H9 (cell line): ENCODE results near the gene C1orf198. TPM values are rescaled to one million over a fixed set of nuclear protein-coding genes. Genes with fewer than 3 reads are reported as not detected.

Experiments used
- DNase-seq: peaks from one replicate; pipeline ENCODE4 v3.0.0-alpha.2; 2017
- H2AFZ ChIP-seq: one replicate; pipeline ENCODE4 v1.6.1; 2013; ENCODE audit warnings: mild to moderate bottlenecking, low read length, control low read depth, moderate library complexity
- H2AK5ac ChIP-seq: 2 replicates; pipeline ENCODE4 v1.6.1; 2013; ENCODE audit warnings: low read length, control low read depth, mixed read lengths; ENCODE audit not compliant: insufficient read length
- H2BK120ac ChIP-seq: one replicate; pipeline ENCODE4 v1.6.1; 2013; ENCODE audit warnings: low read depth, mild to moderate bottlenecking, low read length, control low read depth, inconsistent platforms; ENCODE audit not compliant: poor library complexity, severe bottlenecking
- H2BK12ac ChIP-seq: 2 replicates; pipeline ENCODE4 v1.6.1; 2013; ENCODE audit warnings: low read length, control low read depth, mixed read lengths, low read depth; ENCODE audit not compliant: insufficient read length
- H2BK15ac ChIP-seq: 2 replicates; pipeline ENCODE4 v1.6.1; 2013; ENCODE audit warnings: low read depth, low read length, control low read depth
- H2BK20ac ChIP-seq: one replicate; pipeline ENCODE4 v1.6.1; 2013; ENCODE audit warnings: low read depth, mild to moderate bottlenecking, low read length, control low read depth, inconsistent platforms; ENCODE audit not compliant: poor library complexity, severe bottlenecking
- H2BK5ac ChIP-seq: 2 replicates; pipeline ENCODE4 v1.6.1; 2013; ENCODE audit warnings: low read length, control low read depth, mixed read lengths; ENCODE audit not compliant: insufficient read length
- H3K14ac ChIP-seq: 2 replicates; pipeline ENCODE4 v1.6.1; 2013; ENCODE audit warnings: low read length, control low read depth; ENCODE audit not compliant: insufficient read depth
- H3K18ac ChIP-seq: 2 replicates; pipeline ENCODE4 v1.6.1; 2013; ENCODE audit warnings: low read depth, mild to moderate bottlenecking, mixed read lengths, low read length, control low read depth; ENCODE audit not compliant: insufficient read length
- H3K23ac ChIP-seq: 2 replicates; pipeline ENCODE4 v1.6.1; 2013; ENCODE audit warnings: low read length, control low read depth, mixed read lengths, low read depth; ENCODE audit not compliant: insufficient read length
- H3K23me2 ChIP-seq: 2 replicates; pipeline ENCODE4 v1.6.1; 2013; ENCODE audit warnings: low read depth, mild to moderate bottlenecking, mixed read lengths, low read length, control low read depth; ENCODE audit not compliant: insufficient read length, poor library complexity, severe bottlenecking
- H3K27ac ChIP-seq: 2 replicates; pipeline ENCODE4 v1.5.1; 2013; ENCODE audit warnings: low read length, control low read depth, mixed read lengths, low read depth; ENCODE audit not compliant: insufficient read length
- H3K27me3 ChIP-seq: 2 replicates; pipeline ENCODE4 v1.6.1; 2013; ENCODE audit warnings: low read length, control low read depth, inconsistent platforms; ENCODE audit not compliant: insufficient read depth
- H3K4ac ChIP-seq: 2 replicates; pipeline ENCODE4 v1.6.1; 2013; ENCODE audit warnings: low read depth, mild to moderate bottlenecking, control low read depth, inconsistent platforms, low read length, moderate library complexity
- H3K4me1 ChIP-seq: 2 replicates; pipeline ENCODE4 v1.6.1; 2013; ENCODE audit warnings: low read length, control low read depth, inconsistent platforms; ENCODE audit not compliant: insufficient read depth
- H3K4me2 ChIP-seq: 2 replicates; pipeline ENCODE4 v1.6.1; 2013; ENCODE audit warnings: low read length, control low read depth, mixed read lengths; ENCODE audit not compliant: insufficient read length, insufficient read depth
- H3K56ac ChIP-seq: 2 replicates; pipeline ENCODE4 v1.6.1; 2013; ENCODE audit warnings: low read depth, mild to moderate bottlenecking, mixed read lengths, low read length, control low read depth; ENCODE audit not compliant: insufficient read length
- H3K79me1 ChIP-seq: 2 replicates; pipeline ENCODE4 v1.6.1; 2013; ENCODE audit warnings: low read depth, mild to moderate bottlenecking, moderate library complexity, low read length, control low read depth, inconsistent platforms; ENCODE audit not compliant: insufficient read depth, poor library complexity, severe bottlenecking
- H3K79me2 ChIP-seq: 2 replicates; pipeline ENCODE4 v1.6.1; 2013; ENCODE audit warnings: low read length, control low read depth, inconsistent platforms; ENCODE audit not compliant: insufficient read depth
- H3K9ac ChIP-seq: 2 replicates; pipeline ENCODE4 v1.6.1; 2013; ENCODE audit warnings: low read length, control low read depth, mixed read lengths; ENCODE audit not compliant: insufficient read length; ENCODE audit errors: extremely low read depth
- H3K9me3 ChIP-seq: one replicate; pipeline ENCODE4 v1.6.1; 2013; ENCODE audit warnings: low read depth, low read length, inconsistent platforms; ENCODE audit not compliant: control insufficient read depth
- H3T11ph ChIP-seq: one replicate; pipeline ENCODE4 v1.6.1; 2013; ENCODE audit warnings: mild to moderate bottlenecking, low read length, control low read depth, inconsistent platforms
- H4K20me1 ChIP-seq: one replicate; pipeline ENCODE4 v1.6.1; 2013; ENCODE audit not compliant: control insufficient read depth, insufficient read length, insufficient read depth
- H4K5ac ChIP-seq: 2 replicates; pipeline ENCODE4 v1.6.1; 2013; ENCODE audit warnings: low read depth, mild to moderate bottlenecking, mixed read lengths, low read length, control low read depth; ENCODE audit not compliant: insufficient read length
- H4K8ac ChIP-seq: replicated peaks from 2 replicates; pipeline ENCODE4 v1.6.1; 2013; ENCODE audit warnings: low read length, control low read depth, mixed read lengths, low read depth; ENCODE audit not compliant: insufficient read length
- H4K91ac ChIP-seq: 2 replicates; pipeline ENCODE4 v1.6.1; 2013; ENCODE audit warnings: low read depth, mild to moderate bottlenecking, moderate library complexity, mixed read lengths, low read length, control low read depth; ENCODE audit not compliant: insufficient read length
- H3K27ac Mint-ChIP-seq, 3 experiments: 2 replicates in 2 of 3; 3 replicates in 1 of 3; pipeline ENCODE4 v1.8.0; 2020 to 2021; ENCODE audit warnings: mixed read lengths in 3 of 3, mild to moderate bottlenecking in 1 of 3, moderate library complexity in 1 of 3
- H3K27me3 Mint-ChIP-seq: 2 replicates; pipeline ENCODE4 v1.8.0; 2021; ENCODE audit warnings: low read depth, mild to moderate bottlenecking, moderate library complexity, mixed read lengths
- H3K36me3 Mint-ChIP-seq, 3 experiments: 2 replicates in 2 of 3; 3 replicates in 1 of 3; pipeline ENCODE4 v1.8.0; 2020 to 2021; ENCODE audit warnings: low read depth in 3 of 3, mixed read lengths in 3 of 3; ENCODE audit not compliant: insufficient read depth in 1 of 3
- H3K4me1 Mint-ChIP-seq, 2 experiments: 2 replicates each; pipeline ENCODE4 v1.8.0; 2020; ENCODE audit warnings: mixed read lengths in 2 of 2
- H3K4me3 Mint-ChIP-seq, 2 experiments: 2 replicates in 1 of 2; 3 replicates in 1 of 2; pipeline ENCODE4 v1.8.0; 2020 to 2021; ENCODE audit warnings: mild to moderate bottlenecking in 2 of 2, mixed read lengths in 2 of 2, moderate library complexity in 1 of 2
- H3K9me3 Mint-ChIP-seq, 2 experiments: 2 replicates in 1 of 2; 3 replicates in 1 of 2; pipeline ENCODE4 v1.8.0; 2020; ENCODE audit warnings: mild to moderate bottlenecking in 2 of 2, mixed read lengths in 2 of 2, moderate library complexity in 1 of 2
- CTCF ChIP-seq: fragments of 200-600 bp; sonication (generic); conservative IDR thresholded peaks from 3 replicates; pipeline ENCODE4 v1.8.0; 2021; ENCODE audit warnings: antibody characterized with exemption, mild to moderate bottlenecking
- WGBS: extraction: QIAGEN DNeasy Blood & Tissue Kit; methylation state at CpG from one replicate; pipeline ENCODE4 v1.1.7; 2013; ENCODE audit warnings: missing lambda C conversion rate, low lambda C conversion rate, mixed read lengths; ENCODE audit not compliant: insufficient read length; ENCODE audit errors: extremely low coverage; 5-methylcytosine and 5-hydroxymethylcytosine counted together
- total RNA-seq: library from RNA; stranded (reverse); gene quantifications from 2 replicates; pipeline ENCODE4 v1.2.1, GENCODE V29; 2021

Gene C1orf198
- total RNA-seq, 1 experiment from 2014 or later, result 28.9 TPM

GRCh38 chr1:230898748-230899147 lies 30.4 kb upstream of the C1orf198 start:
- H3K56ac ChIP-seq, result no peak overlapping the region
- Mint-ChIP-seq H3K27ac (no peak overlapping the region), H3K4me1 (0 out of 4 replicates have a peak, but pooled peaks cover 3% of the 10 kb centered on the region in 2 experiments), H3K27me3 (peaks cover 27% of the 10 kb centered on the region), H3K9me3 (no peaks in the 10 kb centered on the region; a peak in 1 of 5 replicates), H3K4me3 (no peak overlapping the region), H3K36me3 (no peaks in the 10 kb centered on the region)
- no peak overlapping the region for H3K4me2 ChIP-seq
- H2AFZ ChIP-seq, result no peak overlapping the region
- H3K23ac ChIP-seq, result no peak overlapping the region
- H3K79me1 ChIP-seq, result no peaks in the 10 kb centered on the region
- H3K27me3 ChIP-seq, result no peaks in the 10 kb centered on the region
- H2BK15ac ChIP-seq, result no peak overlapping the region
- no peak overlapping the region for H3K27ac ChIP-seq
- no peak overlapping the region for H2BK5ac ChIP-seq
- H3K18ac ChIP-seq, result no peak overlapping the region
- H2AK5ac ChIP-seq, result no peak overlapping the region
- no peak overlapping the region for H4K91ac ChIP-seq
- H4K8ac ChIP-seq, result no peak overlapping the region
- H3K79me2 ChIP-seq, result no peaks in the 10 kb centered on the region
- H2BK120ac ChIP-seq, result no peak overlapping the region
- H4K20me1 ChIP-seq, result no peaks in the 10 kb centered on the region
- no peak overlapping the region for H3K14ac ChIP-seq
- no peak for TF ChIP-seq CTCF
- no peak overlapping the region for H3K4ac ChIP-seq
- WGBS, result no CpG with 5 or more reads among the region's 8 CpGs
- no peaks in the 10 kb centered on the region for H3K4me1 ChIP-seq
- H3K9ac ChIP-seq, result no peak overlapping the region
- no peaks in the 10 kb centered on the region for H3K9me3 ChIP-seq
- H3K23me2 ChIP-seq, result no peaks in the 10 kb centered on the region
- no peak overlapping the region for H2BK12ac ChIP-seq
- no peak overlapping the region for H3T11ph ChIP-seq
- no peak overlapping the region for H4K5ac ChIP-seq
- no peak overlapping the region for H2BK20ac ChIP-seq
- no peak for DNase-seq
